Colonic mucosa (tissue), 4 donors: ENCODE measurements around the gene SMIM31. TPM values are rescaled to one million over a fixed set of nuclear protein-coding genes. Genes with fewer than 3 reads are reported as not detected.

Experiments used
- DNase-seq: peaks from one replicate; pipeline ENCODE4 v3.0.0-alpha.2; 2020
- H3K27ac ChIP-seq: fragments of 200-600 bp; one replicate; pipeline ENCODE4 v1.8.0; 2021
- H3K27me3 ChIP-seq: fragments of 200-600 bp; one replicate; pipeline ENCODE4 v1.8.0; 2021
- H3K36me3 ChIP-seq: fragments of 200-600 bp; one replicate; pipeline ENCODE4 v1.8.0; 2021
- H3K4me1 ChIP-seq: fragments of 200-600 bp; one replicate; pipeline ENCODE4 v1.8.0; 2021; ENCODE audit warnings: mild to moderate bottlenecking
- H3K4me3 ChIP-seq: fragments of 200-600 bp; one replicate; pipeline ENCODE4 v1.8.0; 2021
- H3K9ac ChIP-seq, 2 donors: one replicate each; pipeline ENCODE4 v1.7.0; 2013; ENCODE audit warnings: control low read depth in 2 of 2, low read depth in 2 of 2, low read length in 2 of 2
- H3K9me3 ChIP-seq: fragments of 200-600 bp; one replicate; pipeline ENCODE4 v1.8.0; 2021
- CTCF ChIP-seq: fragments of 200-600 bp; IDR thresholded peaks from one replicate; pipeline ENCODE4 v1.8.0; 2022; ENCODE audit warnings: antibody characterized with exemption, mild to moderate bottlenecking
- intact Hi-C: fragments of 100-400 bp; cut with DNase I; formaldehyde crosslinking; loops from one replicate; pipeline ENCODE4 v1.14.1; 2022
- total RNA-seq, 2 donors: library from RNA; stranded (reverse); fragmentation: NEBNext Ultra II Directional in 1 of 2; extraction: Animal tissue kit (Norgen Biotek cat#: 25700) in 1 of 2; gene quantifications; one replicate each; pipeline ENCODE4 v1.2.1, GENCODE V29; 2021
- donor health status: healthy.
- donor health status: DM: no; HTN: no; CAD: no.
- donor health status: DM: no; HTN: no; CAD: no.

The SMIM31 gene
- total RNA-seq, 2 donors from 2014 or later, result 21.0 to 31.0 TPM

GRCh38 chr4:164756686-164757085 is 2.8 kb downstream of the SMIM31 start:
- H3K27ac ChIP-seq, result no peak overlapping the region
- no peak for TF ChIP-seq CTCF
- H3K9me3 ChIP-seq, result no peaks in the 10 kb centered on the region
- H3K27me3 ChIP-seq, result no peaks in the 10 kb centered on the region
- intact Hi-C loops, result no loop called here
- H3K4me1 ChIP-seq, result no peaks in the 10 kb centered on the region
- H3K36me3 ChIP-seq, result no peaks in the 10 kb centered on the region
- no peak overlapping the region for H3K4me3 ChIP-seq
- DNase-seq, result no peak
- H3K9ac ChIP-seq, result no peak overlapping the region

DNA sequence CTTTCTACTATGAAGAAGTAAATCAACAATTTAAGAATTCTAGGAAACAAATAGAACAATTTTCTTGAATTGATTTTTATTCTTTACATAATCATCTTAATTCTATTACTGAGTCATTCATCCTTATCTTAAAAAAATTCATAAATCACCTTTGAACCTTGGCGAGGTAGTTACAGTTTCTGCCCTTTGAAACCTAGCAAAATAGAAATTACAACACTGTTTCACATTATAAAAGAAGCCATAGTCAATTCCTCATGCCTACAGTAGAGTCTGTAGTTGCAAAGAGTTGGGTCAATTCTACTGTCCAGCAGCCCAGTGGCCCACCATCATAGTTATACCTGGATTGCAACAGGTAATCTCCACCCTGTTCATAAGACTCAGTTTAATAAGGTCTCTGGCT is 7.3 kb downstream of the SMIM31 start:
- Histone ChIP-seq H3K27ac (no peak overlapping the region), H3K4me3 (no peak overlapping the region), H3K9ac (no peak overlapping the region), H3K27me3 (no peaks in the 10 kb centered on the region), H3K4me1 (no peaks in the 10 kb centered on the region), H3K9me3 (no peaks in the 10 kb centered on the region), H3K36me3 (no peaks in the 10 kb centered on the region)
- no peak for TF ChIP-seq CTCF
- DNase-seq, result no peak
- intact Hi-C loops, result no loop called here

DNA sequence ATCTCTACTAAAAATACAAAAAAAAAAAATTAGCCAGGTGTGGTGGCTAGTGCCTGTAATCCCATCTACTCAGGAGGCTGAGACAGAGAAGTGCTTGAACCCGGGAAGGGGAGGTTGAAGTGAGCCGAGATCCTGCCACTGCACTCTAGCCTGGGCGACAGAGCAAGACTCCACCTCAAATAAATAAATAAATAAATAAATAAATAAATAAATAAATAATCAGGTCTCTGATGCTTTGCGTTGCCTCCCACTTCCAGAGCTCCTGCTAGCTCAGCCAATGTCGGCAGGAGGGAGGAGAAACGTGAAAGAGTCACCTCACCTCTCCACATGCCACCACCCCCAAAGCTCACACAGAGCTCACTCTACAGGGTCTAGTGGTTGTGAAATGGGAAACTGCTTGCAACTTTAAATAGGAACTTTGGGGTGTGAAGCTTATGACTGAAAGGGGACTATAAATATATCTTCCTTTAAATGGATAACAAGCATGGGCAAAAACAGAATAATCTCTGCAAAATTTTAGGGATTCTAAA is 7.9 kb downstream of the SMIM31 start:
- H3K9ac ChIP-seq, result no peak overlapping the region
- TF ChIP-seq CTCF, result no peak
- no peak overlapping the region for H3K27ac ChIP-seq
- H3K4me3 ChIP-seq, result no peak overlapping the region
- no peaks in the 10 kb centered on the region for H3K27me3 ChIP-seq
- no peaks in the 10 kb centered on the region for H3K36me3 ChIP-seq
- no peaks in the 10 kb centered on the region for H3K4me1 ChIP-seq
- H3K9me3 ChIP-seq, result no peaks in the 10 kb centered on the region
- intact Hi-C loops, result no loop called here
- DNase-seq, result no peak

GRCh38 chr4:164765096-164765495 is 11.2 kb downstream of the SMIM31 start:
- H3K9me3 ChIP-seq, result no peaks in the 10 kb centered on the region
- intact Hi-C loops, result no loop called here
- H3K27ac ChIP-seq, result no peak overlapping the region
- no peak for TF ChIP-seq CTCF
- no peak overlapping the region for H3K9ac ChIP-seq
- H3K4me3 ChIP-seq, result no peak overlapping the region
- DNase-seq, result no peak
- H3K36me3 ChIP-seq, result no peaks in the 10 kb centered on the region
- no peaks in the 10 kb centered on the region for H3K27me3 ChIP-seq
- no peaks in the 10 kb centered on the region for H3K4me1 ChIP-seq

GRCh38 chr4:164765833-164766232 is 11.9 kb downstream of the SMIM31 start:
- H3K27ac ChIP-seq, result no peak overlapping the region
- H3K4me1 ChIP-seq, result no peaks in the 10 kb centered on the region
- DNase-seq, result no peak
- H3K9ac ChIP-seq, result no peak overlapping the region
- TF ChIP-seq CTCF, result no peak
- no peaks in the 10 kb centered on the region for H3K9me3 ChIP-seq
- no peaks in the 10 kb centered on the region for H3K27me3 ChIP-seq
- intact Hi-C loops, result no loop called here
- no peak overlapping the region for H3K4me3 ChIP-seq
- H3K36me3 ChIP-seq, result no peaks in the 10 kb centered on the region
